ENCODE data around the gene TMPRSS11D.

GRCh38 chr4:67861513-67861912 lies 22.3 kb downstream of the TMPRSS11D start:
- TF ChIP-seq CTCF (IDR thresholded peaks at IDR 0.05; ENCODE audit: low read depth, low read length, poor library complexity, severe bottlenecking) (no peak), EZH2phosphoT487 (IDR thresholded peaks at IDR 0.05; ENCODE audit: borderline replicate concordance, low read length) (no peak)
